Stimulated activated CD4-positive, alpha-beta T cell treated with anti-CD3 and anti-CD28 coated beads, Interleukin-1b, Interleukin-23, amount 100 ng/mL, for 4 hours (primary cell): ENCODE data around the gene MARCHF4.
"Not testable (repeated sequence)": the region's sequence is repeated elsewhere in the genome, so short reads cannot be mapped to it uniquely, and the experiment has no call there.

Experiments used
- DNase-seq, 2 donors: peaks; one replicate each; pipeline ENCODE4 v3.0.0-alpha.2; 2020; ENCODE audit warnings: low read depth in 2 of 2

The MARCHF4 gene

GRCh38 chr2:216392018-216392562 is 19.8 kb upstream of the MARCHF4 start:
- no peak for DNase-seq

- DNase-seq: no peak
These were observed 19.1 kb upstream of the MARCHF4 start for GRCh38 chr2:216391401-216391800.

GRCh38 chr2:216389570-216389969 is 17.3 kb upstream of the MARCHF4 start:
- no peak for DNase-seq

GRCh38 chr2:216388046-216388884 is 16.0 kb upstream of the MARCHF4 start:
- no peak for DNase-seq

- no peak for DNase-seq
These were observed 15.0 kb upstream of the MARCHF4 start for GRCh38 chr2:216387262-216387661.

- no peak for DNase-seq
These were observed 13.2 kb upstream of the MARCHF4 start for GRCh38 chr2:216385478-216385877.

- DNase-seq: not testable (repeated sequence)
These were observed 12.1 kb upstream of the MARCHF4 start for GRCh38 chr2:216384409-216384808.

GRCh38 chr2:216379977-216380376 is 7.7 kb upstream of the MARCHF4 start:
- DNase-seq: no peak

GRCh38 chr2:216375286-216375685 is 3.0 kb upstream of the MARCHF4 start:
- DNase-seq: no peak

- no peak for DNase-seq
These were observed 1.6 kb upstream of the MARCHF4 start for GRCh38 chr2:216373896-216374295.

GRCh38 chr2:216372761-216373291 is 543 bp upstream of the MARCHF4 start:
- DNase-seq: no peak

GRCh38 chr2:216370961-216371712 is 1.1 kb downstream of the MARCHF4 start:
- DNase-seq: no peak

GRCh38 chr2:216369821-216370220 is 2.5 kb downstream of the MARCHF4 start:
- DNase-seq: no peak

GRCh38 chr2:216366777-216367471 is 5.4 kb downstream of the MARCHF4 start:
- no peak for DNase-seq

- DNase-seq: no peak
These were observed 6.8 kb downstream of the MARCHF4 start for GRCh38 chr2:216365518-216365917.

GRCh38 chr2:216363221-216363620 is 9.1 kb downstream of the MARCHF4 start:
- no peak for DNase-seq

- no peak for DNase-seq
These were observed 9.6 kb downstream of the MARCHF4 start for GRCh38 chr2:216362730-216363129.

GRCh38 chr2:216355711-216356110 is 16.6 kb downstream of the MARCHF4 start:
- no peak for DNase-seq

- no peak for DNase-seq
These were observed 18.0 kb downstream of the MARCHF4 start for GRCh38 chr2:216354306-216354705.

- no peak for DNase-seq
These were observed 19.5 kb downstream of the MARCHF4 start for GRCh38 chr2:216352653-216353270.

- DNase-seq: no peak
These were observed 20.9 kb downstream of the MARCHF4 start for GRCh38 chr2:216351172-216351925.
